ENCODE data around the gene RNF145.
A peak's percentile ranks its signal among the peaks of the same experiment; 100 is the strongest.
"Not testable (repeated sequence)": the region's sequence is repeated elsewhere in the genome, so short reads cannot be mapped to it uniquely, and the experiment has no call there.

The RNF145 gene

GRCh38 chr5:159187719-159188118 is 21.6 kb downstream of the RNF145 start:
- DNase-seq, result no peak

GRCh38 chr5:159186319-159186718 is 23.0 kb downstream of the RNF145 start:
- DNase-seq, result no peak

GRCh38 chr5:159185773-159186172 is 23.6 kb downstream of the RNF145 start:
- DNase-seq, result no peak

GRCh38 chr5:159184858-159185381 is 24.4 kb downstream of the RNF145 start:
- no peak for DNase-seq

- DNase-seq, result no peak
These were observed 25.1 kb downstream of the RNF145 start for GRCh38 chr5:159184236-159184635.

- DNase-seq, result no peak
These were observed 26.1 kb downstream of the RNF145 start for GRCh38 chr5:159183247-159183646.

GRCh38 chr5:159182691-159183090 is 26.7 kb downstream of the RNF145 start:
- no peak for DNase-seq

- no peak for DNase-seq
These were observed 27.7 kb downstream of the RNF145 start for GRCh38 chr5:159181651-159182050.

- DNase-seq, result no peak
These were observed 28.2 kb downstream of the RNF145 start for GRCh38 chr5:159181152-159181551.

GRCh38 chr5:159179529-159180305 is 29.6 kb downstream of the RNF145 start:
- no peak for DNase-seq

- no peak for DNase-seq
These were observed 30.4 kb downstream of the RNF145 start for GRCh38 chr5:159178978-159179377.

GRCh38 chr5:159175547-159175946 is 33.8 kb downstream of the RNF145 start:
- no peak for DNase-seq

GRCh38 chr5:159174511-159175168 is 34.7 kb downstream of the RNF145 start:
- no peak for DNase-seq

GRCh38 chr5:159171274-159171673 is 38.1 kb downstream of the RNF145 start:
- DNase-seq, result no peak

- DNase-seq, result no peak
These were observed 39.3 kb downstream of the RNF145 start for GRCh38 chr5:159170021-159170420.

GRCh38 chr5:159166416-159166815 is 42.9 kb downstream of the RNF145 start:
- DNase-seq, result no peak

GRCh38 chr5:159163701-159164046 is 45.7 kb downstream of the RNF145 start:
- DNase-seq, result no peak

GRCh38 chr5:159163027-159163700 is 46.2 kb downstream of the RNF145 start:
- no peak for DNase-seq

GRCh38 chr5:159161361-159162214 is 47.8 kb downstream of the RNF145 start:
- DNase-seq, result no peak

- DNase-seq, result not testable (repeated sequence)
These were observed 50.7 kb downstream of the RNF145 start for GRCh38 chr5:159158553-159159091.

- DNase-seq, result no peak
These were observed 51.8 kb downstream of the RNF145 start for GRCh38 chr5:159157552-159157951.

GRCh38 chr5:159156426-159157238 is 52.7 kb downstream of the RNF145 start:
- DNase-seq, result peak; percentile 41
